Measurements from ENCODE around the gene CDK6.

DNA sequence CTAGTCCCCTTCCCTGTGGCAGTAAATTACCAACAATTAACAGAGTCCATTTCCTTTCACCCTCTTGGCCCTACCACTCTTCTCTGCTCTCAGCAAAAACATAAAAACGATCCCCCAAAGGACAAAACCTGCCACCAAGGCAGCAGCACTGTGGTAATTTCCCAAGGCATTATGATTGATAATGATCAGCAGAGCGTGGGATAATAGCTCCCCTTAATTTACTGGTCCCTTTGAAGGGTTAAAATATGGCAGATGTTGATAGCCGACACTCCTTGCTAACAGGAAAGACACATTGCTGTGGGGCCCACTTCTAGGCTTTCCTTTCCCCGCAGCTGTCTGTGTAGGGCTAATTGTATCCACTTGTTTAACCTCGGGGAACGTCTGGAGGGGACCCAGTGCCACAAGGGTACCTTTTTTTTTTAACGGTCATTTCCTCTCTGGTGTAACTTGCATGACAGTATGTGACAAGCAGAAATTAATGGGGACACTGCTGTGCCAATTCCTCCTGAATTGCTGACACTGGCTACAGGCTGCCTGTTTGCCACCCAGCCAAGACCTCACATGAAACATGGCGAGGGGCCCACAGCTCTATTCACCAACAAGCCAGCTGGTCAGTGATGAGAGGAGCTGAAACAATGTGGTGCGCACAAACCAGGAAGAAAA lies 81.3 kb downstream of the CDK6 start:
- no peak for TF ChIP-seq CTCF (IDR thresholded peaks at IDR 0.05; ENCODE audit: low read depth, low read length, missing input control)
- TF ChIP-seq, protein P1, sequence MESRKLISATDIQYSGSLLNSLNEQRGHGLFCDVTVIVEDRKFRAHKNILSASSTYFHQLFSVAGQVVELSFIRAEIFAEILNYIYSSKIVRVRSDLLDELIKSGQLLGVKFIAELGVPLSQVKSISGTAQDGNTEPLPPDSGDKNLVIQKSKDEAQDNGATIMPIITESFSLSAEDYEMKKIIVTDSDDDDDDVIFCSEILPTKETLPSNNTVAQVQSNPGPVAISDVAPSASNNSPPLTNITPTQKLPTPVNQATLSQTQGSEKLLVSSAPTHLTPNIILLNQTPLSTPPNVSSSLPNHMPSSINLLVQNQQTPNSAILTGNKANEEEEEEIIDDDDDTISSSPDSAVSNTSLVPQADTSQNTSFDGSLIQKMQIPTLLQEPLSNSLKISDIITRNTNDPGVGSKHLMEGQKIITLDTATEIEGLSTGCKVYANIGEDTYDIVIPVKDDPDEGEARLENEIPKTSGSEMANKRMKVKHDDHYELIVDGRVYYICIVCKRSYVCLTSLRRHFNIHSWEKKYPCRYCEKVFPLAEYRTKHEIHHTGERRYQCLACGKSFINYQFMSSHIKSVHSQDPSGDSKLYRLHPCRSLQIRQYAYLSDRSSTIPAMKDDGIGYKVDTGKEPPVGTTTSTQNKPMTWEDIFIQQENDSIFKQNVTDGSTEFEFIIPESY (IDR thresholded peaks at IDR 0.05) = no peak
- no peak for TF ChIP-seq GABPA (IDR thresholded peaks at IDR 0.05 in 1 of 2, conservative IDR thresholded peaks at IDR 0.05 in 1 of 2)
- no peak for TF ChIP-seq RAD21 (IDR thresholded peaks at IDR 0.05)
- TF ChIP-seq, protein P2, sequence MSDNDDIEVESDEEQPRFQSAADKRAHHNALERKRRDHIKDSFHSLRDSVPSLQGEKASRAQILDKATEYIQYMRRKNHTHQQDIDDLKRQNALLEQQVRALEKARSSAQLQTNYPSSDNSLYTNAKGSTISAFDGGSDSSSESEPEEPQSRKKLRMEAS (IDR thresholded peaks at IDR 0.05) = no peak
- no peak for TF ChIP-seq REST (IDR thresholded peaks at IDR 0.05)
- no peak for TF ChIP-seq YY1 (IDR thresholded peaks at IDR 0.05)
- TF ChIP-seq EGR1 (IDR thresholded peaks at IDR 0.05; ENCODE audit: low read depth in 2 of 2) = no peak
- TF ChIP-seq SP1 (IDR thresholded peaks at IDR 0.05) = no peak
- TF ChIP-seq TAF1 (conservative IDR thresholded peaks at IDR 0.05) = no peak
- no peak for TF ChIP-seq JUND (IDR thresholded peaks at IDR 0.05)
- TF ChIP-seq, protein P3, sequence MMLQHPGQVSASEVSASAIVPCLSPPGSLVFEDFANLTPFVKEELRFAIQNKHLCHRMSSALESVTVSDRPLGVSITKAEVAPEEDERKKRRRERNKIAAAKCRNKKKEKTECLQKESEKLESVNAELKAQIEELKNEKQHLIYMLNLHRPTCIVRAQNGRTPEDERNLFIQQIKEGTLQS (IDR thresholded peaks at IDR 0.05) = no peak

All from liver (tissue), 3 donors.